H9 (cell line): ENCODE results near the gene DUSP11. TPM values are rescaled to one million over a fixed set of nuclear protein-coding genes. Genes with fewer than 3 reads are reported as not detected.
A peak's percentile ranks its signal among the peaks of the same experiment; 100 is the strongest.

Source experiments
- DNase-seq: peaks from one replicate; pipeline ENCODE4 v3.0.0-alpha.2; 2017
- H2AFZ ChIP-seq: one replicate; pipeline ENCODE4 v1.6.1; 2013; ENCODE audit warnings: mild to moderate bottlenecking, low read length, control low read depth, moderate library complexity
- H2AK5ac ChIP-seq: 2 replicates; pipeline ENCODE4 v1.6.1; 2013; ENCODE audit warnings: low read length, control low read depth, mixed read lengths; ENCODE audit not compliant: insufficient read length
- H2BK120ac ChIP-seq: one replicate; pipeline ENCODE4 v1.6.1; 2013; ENCODE audit warnings: low read depth, mild to moderate bottlenecking, low read length, control low read depth, inconsistent platforms; ENCODE audit not compliant: poor library complexity, severe bottlenecking
- H2BK12ac ChIP-seq: 2 replicates; pipeline ENCODE4 v1.6.1; 2013; ENCODE audit warnings: low read length, control low read depth, mixed read lengths, low read depth; ENCODE audit not compliant: insufficient read length
- H2BK15ac ChIP-seq: 2 replicates; pipeline ENCODE4 v1.6.1; 2013; ENCODE audit warnings: low read depth, low read length, control low read depth
- H2BK20ac ChIP-seq: one replicate; pipeline ENCODE4 v1.6.1; 2013; ENCODE audit warnings: low read depth, mild to moderate bottlenecking, low read length, control low read depth, inconsistent platforms; ENCODE audit not compliant: poor library complexity, severe bottlenecking
- H2BK5ac ChIP-seq: 2 replicates; pipeline ENCODE4 v1.6.1; 2013; ENCODE audit warnings: low read length, control low read depth, mixed read lengths; ENCODE audit not compliant: insufficient read length
- H3K14ac ChIP-seq: 2 replicates; pipeline ENCODE4 v1.6.1; 2013; ENCODE audit warnings: low read length, control low read depth; ENCODE audit not compliant: insufficient read depth
- H3K18ac ChIP-seq: 2 replicates; pipeline ENCODE4 v1.6.1; 2013; ENCODE audit warnings: low read depth, mild to moderate bottlenecking, mixed read lengths, low read length, control low read depth; ENCODE audit not compliant: insufficient read length
- H3K23ac ChIP-seq: 2 replicates; pipeline ENCODE4 v1.6.1; 2013; ENCODE audit warnings: low read length, control low read depth, mixed read lengths, low read depth; ENCODE audit not compliant: insufficient read length
- H3K23me2 ChIP-seq: 2 replicates; pipeline ENCODE4 v1.6.1; 2013; ENCODE audit warnings: low read depth, mild to moderate bottlenecking, mixed read lengths, low read length, control low read depth; ENCODE audit not compliant: insufficient read length, poor library complexity, severe bottlenecking
- H3K27ac ChIP-seq: 2 replicates; pipeline ENCODE4 v1.5.1; 2013; ENCODE audit warnings: low read length, control low read depth, mixed read lengths, low read depth; ENCODE audit not compliant: insufficient read length
- H3K27me3 ChIP-seq: 2 replicates; pipeline ENCODE4 v1.6.1; 2013; ENCODE audit warnings: low read length, control low read depth, inconsistent platforms; ENCODE audit not compliant: insufficient read depth
- H3K4ac ChIP-seq: 2 replicates; pipeline ENCODE4 v1.6.1; 2013; ENCODE audit warnings: low read depth, mild to moderate bottlenecking, control low read depth, inconsistent platforms, low read length, moderate library complexity
- H3K4me1 ChIP-seq: 2 replicates; pipeline ENCODE4 v1.6.1; 2013; ENCODE audit warnings: low read length, control low read depth, inconsistent platforms; ENCODE audit not compliant: insufficient read depth
- H3K4me2 ChIP-seq: 2 replicates; pipeline ENCODE4 v1.6.1; 2013; ENCODE audit warnings: low read length, control low read depth, mixed read lengths; ENCODE audit not compliant: insufficient read length, insufficient read depth
- H3K56ac ChIP-seq: 2 replicates; pipeline ENCODE4 v1.6.1; 2013; ENCODE audit warnings: low read depth, mild to moderate bottlenecking, mixed read lengths, low read length, control low read depth; ENCODE audit not compliant: insufficient read length
- H3K79me1 ChIP-seq: 2 replicates; pipeline ENCODE4 v1.6.1; 2013; ENCODE audit warnings: low read depth, mild to moderate bottlenecking, moderate library complexity, low read length, control low read depth, inconsistent platforms; ENCODE audit not compliant: insufficient read depth, poor library complexity, severe bottlenecking
- H3K79me2 ChIP-seq: 2 replicates; pipeline ENCODE4 v1.6.1; 2013; ENCODE audit warnings: low read length, control low read depth, inconsistent platforms; ENCODE audit not compliant: insufficient read depth
- H3K9ac ChIP-seq: 2 replicates; pipeline ENCODE4 v1.6.1; 2013; ENCODE audit warnings: low read length, control low read depth, mixed read lengths; ENCODE audit not compliant: insufficient read length; ENCODE audit errors: extremely low read depth
- H3K9me3 ChIP-seq: one replicate; pipeline ENCODE4 v1.6.1; 2013; ENCODE audit warnings: low read depth, low read length, inconsistent platforms; ENCODE audit not compliant: control insufficient read depth
- H3T11ph ChIP-seq: one replicate; pipeline ENCODE4 v1.6.1; 2013; ENCODE audit warnings: mild to moderate bottlenecking, low read length, control low read depth, inconsistent platforms
- H4K20me1 ChIP-seq: one replicate; pipeline ENCODE4 v1.6.1; 2013; ENCODE audit not compliant: control insufficient read depth, insufficient read length, insufficient read depth
- H4K5ac ChIP-seq: 2 replicates; pipeline ENCODE4 v1.6.1; 2013; ENCODE audit warnings: low read depth, mild to moderate bottlenecking, mixed read lengths, low read length, control low read depth; ENCODE audit not compliant: insufficient read length
- H4K8ac ChIP-seq: replicated peaks from 2 replicates; pipeline ENCODE4 v1.6.1; 2013; ENCODE audit warnings: low read length, control low read depth, mixed read lengths, low read depth; ENCODE audit not compliant: insufficient read length
- H4K91ac ChIP-seq: 2 replicates; pipeline ENCODE4 v1.6.1; 2013; ENCODE audit warnings: low read depth, mild to moderate bottlenecking, moderate library complexity, mixed read lengths, low read length, control low read depth; ENCODE audit not compliant: insufficient read length
- H3K27ac Mint-ChIP-seq, 3 experiments: 2 replicates in 2 of 3; 3 replicates in 1 of 3; pipeline ENCODE4 v1.8.0; 2020 to 2021; ENCODE audit warnings: mixed read lengths in 3 of 3, mild to moderate bottlenecking in 1 of 3, moderate library complexity in 1 of 3
- H3K27me3 Mint-ChIP-seq: 2 replicates; pipeline ENCODE4 v1.8.0; 2021; ENCODE audit warnings: low read depth, mild to moderate bottlenecking, moderate library complexity, mixed read lengths
- H3K36me3 Mint-ChIP-seq, 3 experiments: 2 replicates in 2 of 3; 3 replicates in 1 of 3; pipeline ENCODE4 v1.8.0; 2020 to 2021; ENCODE audit warnings: low read depth in 3 of 3, mixed read lengths in 3 of 3; ENCODE audit not compliant: insufficient read depth in 1 of 3
- H3K4me1 Mint-ChIP-seq, 2 experiments: 2 replicates each; pipeline ENCODE4 v1.8.0; 2020; ENCODE audit warnings: mixed read lengths in 2 of 2
- H3K4me3 Mint-ChIP-seq, 2 experiments: 2 replicates in 1 of 2; 3 replicates in 1 of 2; pipeline ENCODE4 v1.8.0; 2020 to 2021; ENCODE audit warnings: mild to moderate bottlenecking in 2 of 2, mixed read lengths in 2 of 2, moderate library complexity in 1 of 2
- H3K9me3 Mint-ChIP-seq, 2 experiments: 2 replicates in 1 of 2; 3 replicates in 1 of 2; pipeline ENCODE4 v1.8.0; 2020; ENCODE audit warnings: mild to moderate bottlenecking in 2 of 2, mixed read lengths in 2 of 2, moderate library complexity in 1 of 2
- CTCF ChIP-seq: fragments of 200-600 bp; sonication (generic); conservative IDR thresholded peaks from 3 replicates; pipeline ENCODE4 v1.8.0; 2021; ENCODE audit warnings: antibody characterized with exemption, mild to moderate bottlenecking
- WGBS: extraction: QIAGEN DNeasy Blood & Tissue Kit; methylation state at CpG from one replicate; pipeline ENCODE4 v1.1.7; 2013; ENCODE audit warnings: missing lambda C conversion rate, low lambda C conversion rate, mixed read lengths; ENCODE audit not compliant: insufficient read length; ENCODE audit errors: extremely low coverage; 5-methylcytosine and 5-hydroxymethylcytosine counted together
- long read RNA-seq: library from polyadenylated mRNA; unstranded; transcript quantifications from one replicate; pipeline ENCODE4 v2.0.0, GENCODE V29; 2020
- total RNA-seq: library from RNA; stranded (reverse); gene quantifications from 2 replicates; pipeline ENCODE4 v1.2.1, GENCODE V29; 2021

The DUSP11 gene
- 21.4 and 22.8 TPM in 2 replicates for total RNA-seq
- long read RNA-seq, transcript DUSP11-205 (8 exons, 787 nt) = minor isoform, 10 of 150 reads
- long read RNA-seq, transcript DUSP11-201 (9 exons, 1,653 nt) = major isoform, 133 of 150 reads
- long read RNA-seq, partial matches to known transcripts = 1 of 150 reads
- long read RNA-seq, other reads (novel, unspliced or antisense) = 6 of 150 reads

- Mint-ChIP-seq H3K4me3 (peak within 1 kb of the TSS; percentile 99), H3K27me3 (no peaks in the 10 kb centered on the region; the same call in 1 of the 2 replicates), H3K36me3 (peaks cover 6 to 31% (median 22%) of the 10 kb centered on the region in 3 experiments; a peak in 6 of 7 replicates), H3K4me1 (peaks cover 9% of the 10 kb centered on the region in 2 experiments), H3K9me3 (no peaks in the 10 kb centered on the region), H3K27ac (peak within 1 kb of the TSS; percentile 23 to 99 (median 96); a peak in 5 of 7 replicates)
- Histone ChIP-seq H3K9me3 (no peaks in the 10 kb centered on the region), H4K91ac (no peak within 1 kb of the TSS), H3K23ac (no peak within 1 kb of the TSS), H3K79me2 (no peaks in the 10 kb centered on the region; the same call in 1 of the 2 replicates), H3K79me1 (no peaks in the 10 kb centered on the region), H2BK12ac (no peak within 1 kb of the TSS), H3K27ac (no peak within 1 kb of the TSS), H2BK20ac (no peak within 1 kb of the TSS), H4K20me1 (no peaks in the 10 kb centered on the region), H2AK5ac (no peak within 1 kb of the TSS), H3K56ac (no peak within 1 kb of the TSS), H3K18ac (peak within 1 kb of the TSS; percentile 83), H3K27me3 (no peaks in the 10 kb centered on the region), H3K4ac (no peak within 1 kb of the TSS), H2BK15ac (no peak within 1 kb of the TSS), H3K14ac (peak within 1 kb of the TSS; percentile 93), H2BK5ac (peak within 1 kb of the TSS; percentile 5), H3K23me2 (peaks cover 4% of the 10 kb centered on the region), H4K5ac (peak within 1 kb of the TSS; percentile 81), H3T11ph (no peak within 1 kb of the TSS), H2AFZ (peak within 1 kb of the TSS; percentile 5), H3K4me2 (peak within 1 kb of the TSS; percentile 94), H2BK120ac (peak within 1 kb of the TSS; percentile 55), H3K4me1 (no peaks in the 10 kb centered on the region), H3K9ac (peak within 1 kb of the TSS; percentile 93), H4K8ac (no peak within 1 kb of the TSS)
- TF ChIP-seq CTCF = peak; percentile 89
- WGBS = no CpG with 5 or more reads among the region's 40 CpGs
- DNase-seq = peak; percentile 95
Measured at GRCh38 chr2:73779467-73780236, at the start of gene DUSP11. Gene DUSP11 (minus strand): TSS chr2:73780103. CDS start chr2:73779974, 129 bp downstream.
